ENCODE results near the gene INPP5D. TPM values are rescaled to one million over a fixed set of nuclear protein-coding genes. Genes with fewer than 3 reads are reported as not detected.

Gene INPP5D
- total RNA-seq, 1 donor from 2014 or later, result 58.5 TPM

- intact Hi-C loops (cut with micrococcal nuclease), result loop anchor here (1.0 to 5.0 kb wide), 4 partner anchors 16 to 645 kb away; partner anchors contain the start of gene INPP5D
- no peak for DNase-seq (ENCODE audit: low spot score)
- no peaks in the 10 kb centered on the region for H3K9me3 Mint-ChIP-seq
- peaks cover 31% of the 10 kb centered on the region for H3K36me3 Mint-ChIP-seq (ENCODE audit: low read depth)
- H3K27me3 Mint-ChIP-seq (ENCODE audit: low read depth), result no peaks in the 10 kb centered on the region
- peaks cover 51% of the 10 kb centered on the region for H3K4me1 Mint-ChIP-seq (ENCODE audit: low read depth)
- peak overlapping the region; percentile 82 for H3K27ac Mint-ChIP-seq
- peak overlapping the region; percentile 92 for H3K4me3 Mint-ChIP-seq (ENCODE audit: low read depth)
Observed at GRCh38 chr2:233252227-233252626, 192.1 kb downstream of the INPP5D start.

- H3K27me3 Mint-ChIP-seq (ENCODE audit: low read depth), result no peaks in the 10 kb centered on the region
- H3K36me3 Mint-ChIP-seq (ENCODE audit: low read depth), result peaks cover 55% of the 10 kb centered on the region
- intact Hi-C loops (cut with micrococcal nuclease), result no loop called here
- DNase-seq (ENCODE audit: low spot score), result no peak
- H3K4me3 Mint-ChIP-seq (ENCODE audit: low read depth), result no peak overlapping the region
- H3K9me3 Mint-ChIP-seq, result no peaks in the 10 kb centered on the region
- H3K4me1 Mint-ChIP-seq (ENCODE audit: low read depth), result peaks cover 53% of the 10 kb centered on the region
- H3K27ac Mint-ChIP-seq, result no peak overlapping the region
Observed at GRCh38 chr2:233255151-233255550, 195.0 kb downstream of the INPP5D start.

- intact Hi-C loops (cut with micrococcal nuclease), result no loop called here
- peaks cover 60% of the 10 kb centered on the region for H3K36me3 Mint-ChIP-seq (ENCODE audit: low read depth)
- H3K27ac Mint-ChIP-seq, result no peak overlapping the region
- H3K27me3 Mint-ChIP-seq (ENCODE audit: low read depth), result no peaks in the 10 kb centered on the region
- H3K9me3 Mint-ChIP-seq, result no peaks in the 10 kb centered on the region
- no peak for DNase-seq (ENCODE audit: low spot score)
- peaks cover 52% of the 10 kb centered on the region for H3K4me1 Mint-ChIP-seq (ENCODE audit: low read depth)
- no peak overlapping the region for H3K4me3 Mint-ChIP-seq (ENCODE audit: low read depth)
Observed at GRCh38 chr2:233256048-233256447, 195.9 kb downstream of the INPP5D start.

Other genes with a start within 250 kb of the INPP5D start
- gene SNORC, start 190.1 kb upstream of the INPP5D start, total RNA-seq, result 1.9 and 3.2 TPM in 2 replicates
- gene NGEF, start 47.1 kb upstream of the INPP5D start, total RNA-seq, result 1.7 and 2.5 TPM in 2 replicates
- not detected in 2 replicates for gene NEU2, start 27.7 kb upstream of the INPP5D start, total RNA-seq
- 33.5 and 35.5 TPM in 2 replicates for gene ATG16L1, start 191.3 kb downstream of the INPP5D start, total RNA-seq
- gene SAG, start 247.5 kb downstream of the INPP5D start, total RNA-seq, result 0.05 TPM in 1 of 2 replicates, not detected in the other

All from activated T-helper 2 cell treated with anti-CD3 and anti-CD28 coated beads, Interferon-gamma antibody, Interleukin-2, Interleukin-4, amounts not matched to agents 10 μg/mL and 5 μg/mL and 100 μg/mL, durations not matched to agents 14 hours and 24 hours and 36 hours (primary cell).